ENCODE results near the gene MINDY3. TPM values are rescaled to one million over a fixed set of nuclear protein-coding genes. Genes with fewer than 3 reads are reported as not detected.

MINDY3 gene
- total and polyA plus RNA-seq, 12 donors: 10.8 to 26.0 (median 22.2) TPM

- no peak for TF ChIP-seq CTCF (IDR thresholded peaks at IDR 0.05)
- intact Hi-C loops (cut with DNase I): no loop called here
- Histone ChIP-seq H3K36me3 (no peaks in the 10 kb centered on the region), H3K9me3 (no peaks in the 10 kb centered on the region), H3K4me1 (no peaks in the 10 kb centered on the region), H3K27ac (no peak overlapping the region), H3K4me3 (no peak overlapping the region), H3K27me3 (peaks cover 0 to 7% (median 0%) of the 10 kb centered on the region in 7 donors)
- ATAC-seq: no peak
- DNase-seq: no peak
Measured at GRCh38 chr10:15759265-15759664, 101.0 kb downstream of the MINDY3 start.

GRCh38 chr10:15758618-15759017 lies 101.7 kb downstream of the MINDY3 start:
- no peaks in the 10 kb centered on the region for H3K9me3 ChIP-seq
- no peak for TF ChIP-seq CTCF (IDR thresholded peaks at IDR 0.05)
- intact Hi-C loops (cut with DNase I): no loop called here
- H3K4me3 ChIP-seq: no peak overlapping the region
- H3K27me3 ChIP-seq: peaks cover 0 to 7% (median 0%) of the 10 kb centered on the region in 7 donors
- WGBS, 2 donors: 81 to 84% methylated on average over 5 of the region's 5 CpGs
- DNase-seq (no peak), ATAC-seq (no peak)
- H3K36me3 ChIP-seq: no peaks in the 10 kb centered on the region
- H3K27ac ChIP-seq: no peak overlapping the region
- no peaks in the 10 kb centered on the region for H3K4me1 ChIP-seq

- 20 to 25% methylated on average over 2 of the region's 2 CpGs for WGBS, 2 donors
- H3K4me3 ChIP-seq: no peak overlapping the region
- no peak for TF ChIP-seq CTCF (IDR thresholded peaks at IDR 0.05)
- intact Hi-C loops (cut with DNase I): no loop called here
- no peaks in the 10 kb centered on the region for H3K4me1 ChIP-seq
- no peaks in the 10 kb centered on the region for H3K9me3 ChIP-seq
- no peak for ATAC-seq
- DNase-seq: no peak
- no peaks in the 10 kb centered on the region for H3K36me3 ChIP-seq
- no peak overlapping the region for H3K27ac ChIP-seq
- H3K27me3 ChIP-seq: peaks cover 0 to 11% (median 0%) of the 10 kb centered on the region in 7 donors
Measured at GRCh38 chr10:15754937-15755336, 105.4 kb downstream of the MINDY3 start.

GRCh38 chr10:15751046-15751445 lies 109.3 kb downstream of the MINDY3 start:
- intact Hi-C loops (cut with DNase I): no loop called here
- Histone ChIP-seq H3K27ac (no peak overlapping the region), H3K4me3 (no peak overlapping the region), H3K9me3 (no peaks in the 10 kb centered on the region), H3K36me3 (no peaks in the 10 kb centered on the region), H3K4me1 (peaks cover 0 to 6% (median 0%) of the 10 kb centered on the region in 9 donors), H3K27me3 (peaks cover 0 to 11% (median 0%) of the 10 kb centered on the region in 7 donors)
- ATAC-seq (peak in 3 of 8 donors; percentile 30 to 54 (median 35)), DNase-seq (no peak)
- no peak for TF ChIP-seq CTCF (IDR thresholded peaks at IDR 0.05)
- WGBS, 2 donors: 65 to 76% methylated on average over 5 of the region's 5 CpGs
